DMS 273 (cell line): ENCODE data around the gene PDGFA.
"Not testable (repeated sequence)": the region's sequence is repeated elsewhere in the genome, so short reads cannot be mapped to it uniquely, and the experiment has no call there.

Experiments used
- DNase-seq: peaks from one replicate; lab custom pipeline; 2025; ENCODE audit not compliant: unreplicated experiment; lab: John Stamatoyannopoulos, UW

The PDGFA gene

GRCh38 chr7:552151-552867, 32.7 kb upstream of the PDGFA start:
- not testable (repeated sequence) for DNase-seq

DNA sequence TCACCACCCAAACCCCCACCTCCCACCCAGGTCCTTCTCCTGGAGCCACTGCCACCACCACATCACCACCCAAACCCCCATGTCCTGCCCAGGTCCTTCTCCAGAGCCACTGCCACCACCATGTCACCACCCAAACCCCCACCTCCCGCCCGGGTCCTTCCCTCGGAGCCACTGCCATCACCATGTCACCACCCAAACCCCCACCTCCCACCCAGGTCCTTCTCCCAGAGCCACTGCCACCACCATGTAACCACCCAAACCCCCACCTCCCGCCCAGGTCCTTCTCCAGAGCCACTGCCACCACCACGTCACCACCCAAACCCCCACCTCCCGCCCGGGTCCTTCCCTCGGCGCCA, 31.9 kb upstream of the PDGFA start:
- not testable (repeated sequence) for DNase-seq

GRCh38 chr7:550881-551614, 31.4 kb upstream of the PDGFA start:
- no peak for DNase-seq

DNA sequence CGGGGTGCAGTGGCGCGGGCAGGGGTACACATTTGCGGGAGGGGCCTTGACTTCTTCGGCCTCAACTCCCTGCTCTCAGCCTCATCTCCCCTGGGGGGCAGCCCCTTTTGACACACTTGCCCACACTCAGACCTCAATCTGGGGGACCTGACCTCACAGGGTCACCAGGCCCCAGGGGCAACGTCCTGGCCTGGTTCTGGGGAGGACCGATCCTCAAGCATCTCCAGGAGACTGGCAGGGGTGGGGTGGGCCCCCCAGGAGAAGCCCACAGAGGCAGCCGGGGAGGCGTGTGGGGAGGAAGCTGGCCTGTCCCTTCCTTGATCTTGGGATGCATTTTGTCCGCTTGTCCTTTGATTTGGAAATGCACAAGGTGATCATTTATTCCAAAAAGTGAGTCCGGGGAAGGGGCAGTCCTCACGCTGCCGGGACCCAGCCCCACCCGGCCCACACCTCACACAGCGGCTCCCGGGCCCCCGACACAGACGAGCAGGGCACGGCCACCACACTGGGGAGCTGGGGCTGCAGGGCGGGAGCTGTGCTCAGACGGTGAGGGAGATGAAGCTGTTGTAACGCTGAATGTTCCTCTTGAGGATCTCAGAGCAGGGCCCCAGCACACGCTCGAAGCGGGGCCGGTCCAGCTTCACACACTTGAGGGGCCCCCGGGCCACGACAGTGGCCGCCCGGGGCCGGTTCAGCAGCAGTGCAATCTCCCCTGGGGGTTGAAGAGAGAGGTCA, 30.4 kb upstream of the PDGFA start:
- DNase-seq, result no peak

DNA sequence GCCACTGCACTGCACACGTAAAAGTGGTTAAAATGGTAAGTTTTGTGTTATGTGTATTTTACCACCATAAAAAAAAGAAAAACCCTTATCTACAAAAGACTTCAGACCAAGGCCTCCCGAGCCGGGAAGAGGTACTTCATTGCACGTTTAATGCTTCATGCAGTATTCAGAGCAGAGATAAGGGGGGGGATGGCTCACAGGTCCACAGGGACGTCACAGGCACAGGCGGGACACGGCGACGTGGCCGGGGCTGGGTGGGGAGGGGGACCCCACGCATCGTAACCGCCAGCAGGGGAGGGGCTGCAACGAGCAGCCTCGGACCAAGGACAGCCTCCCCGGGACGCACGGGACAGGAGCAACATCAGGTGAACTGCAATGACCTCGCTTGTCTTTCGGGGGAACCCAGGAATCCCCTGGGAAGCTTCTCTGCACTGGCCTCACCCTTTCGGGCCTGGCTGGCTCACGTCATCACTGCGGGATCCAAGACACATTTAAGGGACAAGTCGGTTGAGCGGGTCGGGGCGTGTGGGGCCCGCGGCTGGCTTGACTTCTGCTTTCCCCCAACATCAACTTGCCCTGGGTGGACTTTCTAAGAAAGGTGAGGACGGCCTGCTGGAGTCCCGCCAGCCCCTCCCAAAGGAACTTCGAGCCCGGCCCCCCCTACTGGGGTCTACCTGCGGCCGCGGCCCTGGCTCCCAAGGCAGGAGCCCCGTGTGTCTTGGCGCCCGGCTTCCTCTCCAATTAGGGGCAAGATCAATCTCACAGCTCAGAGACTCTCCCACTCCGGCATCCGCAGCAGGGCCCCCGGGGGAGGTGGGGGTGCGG, 29.6 kb upstream of the PDGFA start:
- DNase-seq, result no peak

GRCh38 chr7:548401-548800, 28.8 kb upstream of the PDGFA start:
- DNase-seq, result no peak

GRCh38 chr7:545470-545869, 25.8 kb upstream of the PDGFA start:
- no peak for DNase-seq

- DNase-seq, result no peak
These were observed 24.9 kb upstream of the PDGFA start for GRCh38 chr7:544338-545221.

- DNase-seq, result no peak
These were observed 24.1 kb upstream of the PDGFA start for GRCh38 chr7:543501-544337.

GRCh38 chr7:542713-543500, 23.3 kb upstream of the PDGFA start:
- peak; percentile 64 for DNase-seq

DNA sequence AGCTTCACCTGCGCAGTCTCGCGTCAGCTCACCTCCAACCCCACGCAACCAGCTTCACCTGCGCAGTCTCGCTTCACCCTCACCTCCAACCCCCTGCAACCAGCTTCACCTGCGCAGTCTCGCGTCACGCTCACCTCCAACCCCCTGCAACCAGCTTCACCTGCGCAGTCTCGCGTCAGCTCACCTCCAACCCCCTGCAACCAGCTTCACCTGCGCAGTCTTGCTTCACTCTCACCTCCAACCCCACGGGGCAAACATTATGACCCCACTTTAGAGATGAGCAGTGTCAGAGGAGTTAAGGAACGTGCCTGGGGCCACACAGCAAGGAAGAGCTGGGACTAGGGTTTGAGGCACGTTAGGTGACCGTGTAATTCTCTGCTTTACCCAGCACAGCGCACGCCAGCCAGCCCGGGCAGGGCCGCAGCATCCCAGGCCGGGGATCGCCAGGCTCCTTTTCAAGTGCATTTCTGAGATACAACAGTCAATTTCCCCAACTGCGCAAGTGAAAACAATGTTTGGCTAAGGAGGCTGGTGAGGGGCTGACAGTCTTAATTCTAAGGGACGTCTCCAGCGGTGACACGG, 22.6 kb upstream of the PDGFA start:
- DNase-seq, result no peak

- DNase-seq, result no peak
These were observed 22.0 kb upstream of the PDGFA start for GRCh38 chr7:541661-542060.

DNA sequence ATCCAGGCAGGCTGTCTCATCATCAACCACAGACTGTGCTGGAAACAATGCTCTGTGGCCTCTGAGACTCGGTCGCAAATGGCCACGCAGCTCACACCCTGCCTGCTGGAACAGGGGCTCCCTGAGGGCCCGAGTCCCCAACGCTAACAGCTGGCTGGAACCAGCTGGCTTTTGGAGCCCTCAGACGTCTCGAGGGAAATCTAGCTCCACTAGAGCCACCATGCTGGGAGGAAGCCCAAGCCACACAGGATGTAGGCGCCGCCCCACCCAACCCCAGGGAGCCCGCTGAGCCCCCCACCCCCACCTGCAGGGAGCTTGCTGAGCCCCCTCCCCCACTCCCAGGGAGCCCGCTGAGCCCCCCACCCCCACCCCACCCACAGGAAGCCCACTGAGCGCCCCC, 21.4 kb upstream of the PDGFA start:
- peak; percentile 32 for DNase-seq

DNA sequence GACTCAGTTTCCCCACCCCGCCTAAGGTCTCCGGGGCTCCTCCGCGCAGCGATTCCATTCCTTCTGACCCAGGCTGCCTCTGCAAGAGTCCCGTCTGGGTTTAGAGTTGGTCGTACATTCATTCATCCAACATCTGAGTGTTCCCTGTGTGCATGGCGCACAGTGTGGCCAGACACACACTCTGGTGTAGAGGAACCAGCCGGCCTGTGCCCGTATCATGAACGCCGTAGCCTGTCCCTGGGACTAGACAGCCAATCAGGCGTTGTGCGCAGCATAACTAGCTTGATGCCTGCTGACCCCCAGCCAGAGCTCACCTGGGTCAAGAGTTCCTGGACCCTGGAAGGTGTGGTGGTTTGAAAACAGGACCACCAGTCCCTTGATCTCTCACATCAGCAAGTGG, 20.9 kb upstream of the PDGFA start:
- DNase-seq, result no peak

DNA sequence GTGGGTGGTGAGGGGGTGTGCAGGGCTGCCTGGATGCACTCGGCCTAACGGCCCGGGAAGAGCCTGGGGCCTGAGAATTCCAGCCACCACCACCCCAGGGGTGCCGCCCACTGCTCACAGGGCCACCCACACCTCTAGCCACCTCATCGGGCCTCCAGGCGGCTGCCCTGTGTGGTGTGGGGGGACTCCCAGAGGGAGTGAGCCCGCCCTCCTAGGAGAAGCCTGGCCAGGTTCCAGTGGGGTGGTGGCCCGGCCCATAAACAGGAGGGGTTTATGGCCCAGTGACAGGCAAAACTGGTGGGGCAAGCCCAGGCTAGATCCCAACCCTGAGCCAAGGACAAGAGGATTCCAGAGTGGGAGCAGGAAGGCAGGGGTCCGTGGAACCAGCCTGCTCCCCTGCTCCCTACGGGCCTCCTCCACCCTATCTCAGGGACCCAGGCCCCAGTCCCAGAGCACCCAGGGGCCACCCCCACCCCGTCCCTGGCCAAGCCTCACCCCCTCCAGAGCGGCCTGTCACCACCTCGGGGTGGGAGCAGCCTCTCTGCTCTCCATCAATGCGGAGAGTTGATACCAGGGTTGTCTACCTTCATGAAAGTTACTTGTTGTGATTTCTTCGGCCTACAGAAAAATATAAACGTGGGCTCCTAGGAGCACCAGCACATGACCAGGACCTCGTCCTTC, 20.2 kb upstream of the PDGFA start:
- peak; percentile 80 for DNase-seq

- peak; percentile 35 for DNase-seq
These were observed 19.4 kb upstream of the PDGFA start for GRCh38 chr7:538764-539685.
